ENCODE results near the gene WFIKKN2.

DNA sequence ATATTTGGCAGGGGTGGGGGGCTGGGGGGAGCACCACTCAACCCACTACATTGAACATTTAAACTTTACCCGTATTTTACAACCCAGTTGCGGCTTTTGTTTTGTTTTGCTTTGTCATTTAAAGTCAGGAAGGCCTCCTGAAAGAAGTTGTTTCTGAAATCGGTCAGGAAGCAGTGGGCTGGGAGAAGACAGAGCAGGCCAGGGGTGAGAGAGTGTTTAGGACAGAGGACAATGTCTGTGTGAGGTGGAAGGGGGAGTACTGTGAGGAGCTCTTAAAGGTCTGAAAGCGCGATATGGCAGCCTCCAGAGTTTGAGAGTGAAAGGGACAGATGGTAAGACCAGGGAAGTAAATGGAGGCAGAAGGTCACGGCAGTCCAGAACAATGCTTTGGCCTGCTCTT is 6.1 kb upstream of the WFIKKN2 start:
- TF ChIP-seq POLR2A (IDR thresholded peaks at IDR 0.05), result no peak
- TF ChIP-seq, protein P1, sequence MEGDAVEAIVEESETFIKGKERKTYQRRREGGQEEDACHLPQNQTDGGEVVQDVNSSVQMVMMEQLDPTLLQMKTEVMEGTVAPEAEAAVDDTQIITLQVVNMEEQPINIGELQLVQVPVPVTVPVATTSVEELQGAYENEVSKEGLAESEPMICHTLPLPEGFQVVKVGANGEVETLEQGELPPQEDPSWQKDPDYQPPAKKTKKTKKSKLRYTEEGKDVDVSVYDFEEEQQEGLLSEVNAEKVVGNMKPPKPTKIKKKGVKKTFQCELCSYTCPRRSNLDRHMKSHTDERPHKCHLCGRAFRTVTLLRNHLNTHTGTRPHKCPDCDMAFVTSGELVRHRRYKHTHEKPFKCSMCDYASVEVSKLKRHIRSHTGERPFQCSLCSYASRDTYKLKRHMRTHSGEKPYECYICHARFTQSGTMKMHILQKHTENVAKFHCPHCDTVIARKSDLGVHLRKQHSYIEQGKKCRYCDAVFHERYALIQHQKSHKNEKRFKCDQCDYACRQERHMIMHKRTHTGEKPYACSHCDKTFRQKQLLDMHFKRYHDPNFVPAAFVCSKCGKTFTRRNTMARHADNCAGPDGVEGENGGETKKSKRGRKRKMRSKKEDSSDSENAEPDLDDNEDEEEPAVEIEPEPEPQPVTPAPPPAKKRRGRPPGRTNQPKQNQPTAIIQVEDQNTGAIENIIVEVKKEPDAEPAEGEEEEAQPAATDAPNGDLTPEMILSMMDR (IDR thresholded peaks at IDR 0.05), result no peak
